ENCODE measurements around the gene MICAL3.

MICAL3 gene

DNA sequence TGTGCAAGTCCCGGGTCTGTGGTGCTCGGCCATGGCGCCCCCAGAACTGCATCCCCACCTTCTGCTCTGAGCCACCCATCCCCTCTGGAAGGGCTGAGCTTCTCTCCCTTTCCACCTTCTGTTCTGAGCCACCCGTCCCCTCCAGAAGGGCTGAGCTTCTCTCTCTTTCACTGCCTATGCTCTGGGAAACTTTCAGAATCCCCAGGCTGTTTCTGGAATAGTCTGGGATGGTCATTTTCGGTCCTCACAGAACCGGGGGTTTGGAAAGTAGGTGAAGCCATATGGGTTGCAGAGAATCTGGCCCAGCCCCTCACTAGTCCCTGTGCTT is 246.7 kb downstream of the MICAL3 start:
- H3K27ac ChIP-seq, result no peak overlapping the region
- TF ChIP-seq, protein P1, sequence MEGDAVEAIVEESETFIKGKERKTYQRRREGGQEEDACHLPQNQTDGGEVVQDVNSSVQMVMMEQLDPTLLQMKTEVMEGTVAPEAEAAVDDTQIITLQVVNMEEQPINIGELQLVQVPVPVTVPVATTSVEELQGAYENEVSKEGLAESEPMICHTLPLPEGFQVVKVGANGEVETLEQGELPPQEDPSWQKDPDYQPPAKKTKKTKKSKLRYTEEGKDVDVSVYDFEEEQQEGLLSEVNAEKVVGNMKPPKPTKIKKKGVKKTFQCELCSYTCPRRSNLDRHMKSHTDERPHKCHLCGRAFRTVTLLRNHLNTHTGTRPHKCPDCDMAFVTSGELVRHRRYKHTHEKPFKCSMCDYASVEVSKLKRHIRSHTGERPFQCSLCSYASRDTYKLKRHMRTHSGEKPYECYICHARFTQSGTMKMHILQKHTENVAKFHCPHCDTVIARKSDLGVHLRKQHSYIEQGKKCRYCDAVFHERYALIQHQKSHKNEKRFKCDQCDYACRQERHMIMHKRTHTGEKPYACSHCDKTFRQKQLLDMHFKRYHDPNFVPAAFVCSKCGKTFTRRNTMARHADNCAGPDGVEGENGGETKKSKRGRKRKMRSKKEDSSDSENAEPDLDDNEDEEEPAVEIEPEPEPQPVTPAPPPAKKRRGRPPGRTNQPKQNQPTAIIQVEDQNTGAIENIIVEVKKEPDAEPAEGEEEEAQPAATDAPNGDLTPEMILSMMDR (IDR thresholded peaks at IDR 0.05), result no peak
- no peak for TF ChIP-seq ZFX (IDR thresholded peaks at IDR 0.05; ENCODE audit: borderline replicate concordance)

- no peak overlapping the region for H3K27ac ChIP-seq
- TF ChIP-seq, protein P1 (IDR thresholded peaks at IDR 0.05), result no peak
- TF ChIP-seq ZFX (IDR thresholded peaks at IDR 0.05; ENCODE audit: borderline replicate concordance), result no peak
Measured at GRCh38 chr22:17777005-17777716, 247.2 kb downstream of the MICAL3 start.

GRCh38 chr22:17775781-17776465 is 248.4 kb downstream of the MICAL3 start:
- TF ChIP-seq ZFX (IDR thresholded peaks at IDR 0.05; ENCODE audit: borderline replicate concordance), result no peak
- TF ChIP-seq, protein P1 (IDR thresholded peaks at IDR 0.05), result no peak

DNA sequence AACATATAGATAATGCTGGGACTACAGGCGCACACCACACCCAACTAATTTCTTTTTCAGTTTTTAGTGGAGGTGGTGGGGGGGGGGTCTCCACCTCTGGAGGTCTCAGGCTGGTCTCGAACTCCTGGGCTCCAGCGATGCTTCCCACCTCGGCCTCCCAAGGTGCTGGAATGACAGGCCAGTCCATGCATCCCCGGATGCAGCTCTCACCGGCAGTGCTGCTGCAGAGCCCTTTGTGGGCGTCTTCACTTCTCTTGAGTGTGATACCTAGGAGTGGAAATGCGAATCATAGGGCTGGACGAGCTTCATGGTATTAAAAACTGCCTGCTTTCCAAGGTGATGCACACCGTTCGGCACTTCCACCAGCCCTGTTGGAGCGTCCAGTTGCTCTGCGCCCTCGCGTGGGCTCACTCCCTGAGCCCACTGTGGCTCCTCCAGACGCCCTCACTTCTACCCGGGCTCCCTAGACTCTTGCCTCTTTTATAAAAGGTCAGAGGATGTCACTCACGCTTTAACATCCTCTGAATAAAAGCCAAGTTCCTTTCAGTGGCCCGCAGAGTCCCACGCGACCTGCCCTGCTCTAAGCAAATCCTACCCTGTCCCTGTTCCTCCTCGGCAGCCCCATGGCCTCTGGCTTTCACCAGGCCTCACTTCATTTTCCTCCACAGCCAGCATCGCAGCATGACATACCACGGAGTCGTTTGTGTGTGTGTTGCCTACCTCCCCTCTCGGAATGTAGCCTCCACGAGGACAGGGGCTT is 249.3 kb downstream of the MICAL3 start:
- no peak for TF ChIP-seq ZFX (IDR thresholded peaks at IDR 0.05; ENCODE audit: borderline replicate concordance)
- TF ChIP-seq, protein P1 (IDR thresholded peaks at IDR 0.05), result no peak
- no peak overlapping the region for H3K27ac ChIP-seq

More at GRCh38 chr22:17775781-17776465, 248.4 kb downstream of the MICAL3 start:
- no peak overlapping the region for H3K27ac ChIP-seq

- TF ChIP-seq, protein P1 (IDR thresholded peaks at IDR 0.05), result no peak
- TF ChIP-seq ZFX (IDR thresholded peaks at IDR 0.05; ENCODE audit: borderline replicate concordance), result no peak
- no peak within 1 kb of the TSS for H3K27ac ChIP-seq
Measured at GRCh38 chr22:17774206-17774925, 250.0 kb downstream of the MICAL3 start, which contains the start of gene BID. TSS of gene BID (minus strand) at chr22:17774469. CDS start at chr22:17750116, 24,353 bp downstream.

DNA sequence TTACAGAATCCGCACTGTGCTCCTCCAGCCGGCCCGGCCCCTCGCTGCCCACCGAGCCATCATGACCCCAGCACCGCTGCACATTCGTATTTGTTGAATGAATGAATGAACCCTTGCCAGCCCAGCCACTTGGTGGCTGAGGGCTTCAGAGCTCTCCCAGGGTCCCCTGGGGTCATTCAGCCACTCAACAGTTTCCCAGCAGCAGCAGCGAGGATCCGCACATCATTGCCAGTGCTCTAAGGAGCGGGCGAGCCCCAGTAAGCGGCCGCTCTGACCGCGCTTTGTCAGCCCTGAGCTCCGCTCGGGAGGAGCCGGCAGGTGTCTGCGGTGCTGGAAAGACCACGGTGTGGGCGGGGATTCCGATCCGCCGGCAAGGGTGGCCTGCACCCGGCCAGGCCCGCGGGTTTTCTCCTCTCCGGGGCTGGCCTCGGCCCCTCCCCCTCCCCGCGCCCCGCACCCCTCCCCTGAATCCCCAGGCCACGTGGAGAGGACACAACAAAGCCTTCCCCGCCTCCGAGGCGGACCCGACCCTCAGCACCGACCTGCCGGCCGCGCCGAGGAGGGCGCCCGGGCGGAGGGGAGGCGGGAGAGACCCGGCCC is 250.7 kb downstream of the MICAL3 start:
- no peak overlapping the region for H3K27ac ChIP-seq
- no peak for TF ChIP-seq ZFX (IDR thresholded peaks at IDR 0.05; ENCODE audit: borderline replicate concordance)
- TF ChIP-seq, protein P1 (IDR thresholded peaks at IDR 0.05), result no peak
